Measurements from ENCODE around the gene ADPRM.

The ADPRM gene

GRCh38 chr17:10649602-10650001, 47.8 kb upstream of the ADPRM start:
- Histone ChIP-seq H3K4me2 (ENCODE audit: insufficient read depth, low read length) (no peak overlapping the region), H3K4me3 (ENCODE audit: low read depth in 1 of 2, low read length in 2 of 2) (no peak overlapping the region), H3K4me1 (ENCODE audit: insufficient read depth, low read length) (no peaks in the 10 kb centered on the region), H3K36me3 (ENCODE audit: insufficient read depth, low read length) (no peaks in the 10 kb centered on the region), H3K9ac (ENCODE audit: low read depth, low read length) (no peak overlapping the region), H2AFZ (ENCODE audit: low read depth, low read length) (no peak overlapping the region), H3K27me3 (ENCODE audit: insufficient read depth, low read length, poor library complexity) (no peaks in the 10 kb centered on the region), H3K27ac (ENCODE audit: low read length) (no peak overlapping the region), H3K79me2 (ENCODE audit: insufficient read depth, low read length) (no peaks in the 10 kb centered on the region), H3K9me3 (ENCODE audit: insufficient read depth, low read length, severe bottlenecking) (no peaks in the 10 kb centered on the region), H4K20me1 (ENCODE audit: insufficient read depth, low read length) (no peaks in the 10 kb centered on the region)
- DNase-seq (no peak), ATAC-seq (ENCODE audit: insufficient read depth, low read depth) (no peak)
- no peak for TF ChIP-seq CTCF (IDR thresholded peaks at IDR 0.05; ENCODE audit: borderline replicate concordance, extremely low read depth, low read length, poor library complexity, severe bottlenecking)
- no peak for TF ChIP-seq EZH2 (IDR thresholded peaks at IDR 0.05; ENCODE audit: borderline replicate concordance, low read depth, low read length, severe bottlenecking)

GRCh38 chr17:10651927-10652326, 45.5 kb upstream of the ADPRM start:
- Histone ChIP-seq H3K27ac (ENCODE audit: low read length) (no peak overlapping the region), H3K79me2 (ENCODE audit: insufficient read depth, low read length) (no peaks in the 10 kb centered on the region), H3K27me3 (ENCODE audit: insufficient read depth, low read length, poor library complexity) (no peaks in the 10 kb centered on the region), H3K4me3 (ENCODE audit: low read depth in 1 of 2, low read length in 2 of 2) (no peak overlapping the region), H3K9me3 (ENCODE audit: insufficient read depth, low read length, severe bottlenecking) (no peaks in the 10 kb centered on the region), H3K4me2 (ENCODE audit: insufficient read depth, low read length) (no peak overlapping the region), H3K9ac (ENCODE audit: low read depth, low read length) (no peak overlapping the region), H2AFZ (ENCODE audit: low read depth, low read length) (no peak overlapping the region), H3K36me3 (ENCODE audit: insufficient read depth, low read length) (no peaks in the 10 kb centered on the region), H3K4me1 (ENCODE audit: insufficient read depth, low read length) (no peaks in the 10 kb centered on the region), H4K20me1 (ENCODE audit: insufficient read depth, low read length) (no peaks in the 10 kb centered on the region)
- ATAC-seq (ENCODE audit: insufficient read depth, low read depth) (no peak), DNase-seq (no peak)
- TF ChIP-seq EZH2 (IDR thresholded peaks at IDR 0.05; ENCODE audit: borderline replicate concordance, low read depth, low read length, severe bottlenecking): no peak
- no peak for TF ChIP-seq CTCF (IDR thresholded peaks at IDR 0.05; ENCODE audit: borderline replicate concordance, extremely low read depth, low read length, poor library complexity, severe bottlenecking)

GRCh38 chr17:10652984-10653659, 44.3 kb upstream of the ADPRM start:
- no peak for DNase-seq
- Histone ChIP-seq H3K9me3 (ENCODE audit: insufficient read depth, low read length, severe bottlenecking) (no peaks in the 10 kb centered on the region), H3K27me3 (ENCODE audit: insufficient read depth, low read length, poor library complexity) (no peaks in the 10 kb centered on the region), H4K20me1 (ENCODE audit: insufficient read depth, low read length) (no peaks in the 10 kb centered on the region), H3K79me2 (ENCODE audit: insufficient read depth, low read length) (no peaks in the 10 kb centered on the region), H3K4me2 (ENCODE audit: insufficient read depth, low read length) (no peak overlapping the region), H3K9ac (ENCODE audit: low read depth, low read length) (no peak overlapping the region), H2AFZ (ENCODE audit: low read depth, low read length) (no peak overlapping the region), H3K4me3 (ENCODE audit: low read depth in 1 of 2, low read length in 2 of 2) (no peak overlapping the region), H3K4me1 (ENCODE audit: insufficient read depth, low read length) (no peaks in the 10 kb centered on the region), H3K36me3 (ENCODE audit: insufficient read depth, low read length) (no peaks in the 10 kb centered on the region), H3K27ac (ENCODE audit: low read length) (no peak overlapping the region)
- no peak for ATAC-seq (ENCODE audit: insufficient read depth, low read depth)
- TF ChIP-seq CTCF (IDR thresholded peaks at IDR 0.05; ENCODE audit: borderline replicate concordance, extremely low read depth, low read length, poor library complexity, severe bottlenecking): no peak
- TF ChIP-seq EZH2 (IDR thresholded peaks at IDR 0.05; ENCODE audit: borderline replicate concordance, low read depth, low read length, severe bottlenecking): no peak
